ENCODE results near the gene CD58.
"Not testable (repeated sequence)": the region's sequence is repeated elsewhere in the genome, so short reads cannot be mapped to it uniquely, and the experiment has no call there.

Gene CD58

GRCh38 chr1:116569776-116570357 lies 959 bp downstream of the CD58 start:
- DNase-seq: no peak

- no peak for DNase-seq
These were observed 1.5 kb downstream of the CD58 start for GRCh38 chr1:116569381-116569670.

DNA sequence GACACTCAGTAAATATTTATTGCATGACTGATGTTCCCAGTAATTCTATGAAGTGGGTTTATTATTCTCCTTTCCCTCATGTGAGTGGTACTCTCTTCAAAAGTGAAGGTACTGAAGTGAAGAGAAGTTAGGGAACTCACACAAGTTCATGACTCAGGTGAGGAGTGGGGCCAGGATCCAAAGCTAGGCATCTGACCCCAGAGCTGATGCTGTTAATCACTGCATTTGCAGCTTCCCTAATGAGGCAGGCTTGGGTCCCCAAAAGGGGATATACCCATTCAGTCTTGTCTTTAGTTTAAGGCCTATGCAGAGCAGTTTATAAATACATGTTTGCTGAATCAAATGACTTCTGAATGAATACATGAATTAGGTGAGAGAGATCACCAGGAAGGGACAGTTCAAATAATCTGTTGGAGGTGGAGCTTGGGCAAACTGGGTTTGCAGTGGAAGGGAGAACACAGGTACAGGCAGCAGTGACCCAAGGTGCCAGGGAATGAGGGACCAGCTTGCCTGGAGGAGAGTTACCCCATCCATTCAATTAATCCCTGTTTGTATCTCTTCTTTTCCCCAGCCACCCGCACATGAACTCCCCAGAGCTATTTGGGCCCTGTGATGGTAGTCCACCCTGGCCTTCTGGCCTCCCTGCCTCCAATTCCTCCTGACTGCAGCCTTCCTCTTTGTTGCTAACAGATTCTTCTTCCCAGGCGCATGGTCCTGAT lies 2.0 kb downstream of the CD58 start:
- no peak for DNase-seq

GRCh38 chr1:116567790-116568661 lies 2.8 kb downstream of the CD58 start:
- no peak for DNase-seq

GRCh38 chr1:116565222-116565621 lies 5.6 kb downstream of the CD58 start:
- no peak for DNase-seq

DNA sequence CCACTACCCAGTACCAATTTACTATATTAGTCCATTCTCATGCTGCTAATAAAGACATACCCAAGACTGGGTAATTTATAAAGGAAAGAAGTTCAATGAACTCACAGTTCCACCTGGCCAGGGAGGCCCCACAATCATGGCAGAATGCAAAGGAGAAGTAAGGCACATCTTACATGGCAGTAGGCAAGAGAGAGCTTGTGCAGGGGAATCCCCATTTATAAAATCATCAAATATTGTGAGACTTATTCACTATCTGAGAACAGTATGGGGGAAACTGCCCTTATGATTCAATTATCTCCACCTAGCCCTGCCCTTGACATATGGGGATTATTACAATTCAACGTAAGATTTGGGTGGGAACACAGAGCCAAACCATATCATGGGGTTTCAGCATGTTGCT lies 6.4 kb downstream of the CD58 start:
- no peak for DNase-seq

DNA sequence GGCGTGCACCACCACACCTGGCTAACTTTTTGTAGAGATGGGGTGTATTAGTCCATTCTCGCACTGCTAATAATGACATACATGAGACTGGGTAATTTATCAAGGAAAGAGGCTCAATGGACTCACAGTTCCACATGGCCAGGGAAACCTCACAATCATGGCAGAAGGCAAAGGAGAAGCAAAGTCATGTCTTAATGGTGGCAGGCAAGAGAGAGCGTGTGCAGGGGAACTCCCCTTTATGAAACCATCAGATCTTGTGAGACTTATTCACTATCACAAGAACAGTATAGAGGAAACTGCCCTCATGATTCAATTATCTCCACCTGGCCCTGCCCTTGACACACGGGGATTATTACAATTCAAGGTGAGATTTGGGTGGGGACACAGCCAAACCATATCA lies 8.4 kb downstream of the CD58 start:
- DNase-seq: not testable (repeated sequence)

DNA sequence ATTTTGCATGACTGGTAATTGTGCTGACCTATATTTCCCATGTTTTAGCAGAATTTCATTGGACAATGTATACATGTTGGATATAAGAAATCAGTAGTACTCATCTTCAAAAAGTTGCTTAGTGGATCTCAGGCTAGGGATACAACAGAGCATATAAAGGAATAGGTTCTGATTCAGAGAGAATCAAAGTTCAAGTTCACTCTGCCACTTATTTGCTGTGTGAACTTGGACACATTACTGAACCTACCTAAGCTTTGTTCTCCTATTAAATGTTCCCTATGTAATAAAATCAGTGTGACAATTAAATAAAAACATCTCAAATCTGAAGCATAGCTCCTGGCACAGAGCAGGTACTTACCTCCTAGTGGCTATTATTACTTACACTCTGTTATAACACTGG lies 9.3 kb downstream of the CD58 start:
- no peak for DNase-seq

DNA sequence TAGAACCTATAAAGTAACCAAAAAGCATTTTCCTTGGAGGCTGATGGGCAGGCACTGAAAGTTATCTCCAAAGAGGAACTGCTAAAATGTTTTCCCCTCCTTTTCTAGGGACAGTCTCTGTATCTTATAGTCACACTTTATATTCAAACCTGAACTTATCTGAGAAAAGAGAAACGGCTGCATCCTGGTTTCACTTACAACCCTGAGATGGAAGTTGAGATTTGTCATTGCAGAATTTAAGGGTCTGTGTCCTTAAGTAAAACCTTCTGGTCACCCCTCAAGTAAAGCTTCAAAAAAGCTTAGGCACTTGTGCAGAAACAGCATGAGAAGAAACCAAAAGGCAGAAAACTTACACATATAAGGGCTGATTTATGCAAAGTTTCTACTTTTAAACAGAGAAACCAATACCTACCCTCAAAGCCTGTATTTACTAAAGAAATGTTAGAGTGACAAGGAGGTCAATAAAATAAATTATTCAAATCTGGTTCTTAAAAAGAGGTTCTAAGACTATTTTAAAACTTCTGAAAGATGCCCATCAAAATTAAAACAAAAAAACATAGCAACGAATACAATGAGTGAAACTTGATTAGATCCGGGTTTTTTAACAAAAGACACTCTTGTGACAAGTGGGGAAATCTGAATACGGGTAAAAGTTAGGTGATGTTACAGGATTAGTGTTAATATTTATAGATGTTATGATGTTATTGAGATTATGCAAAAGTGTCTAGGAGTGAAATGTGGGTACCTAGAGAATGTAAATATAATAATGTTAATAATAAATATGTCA lies 9.9 kb downstream of the CD58 start:
- DNase-seq: no peak

GRCh38 chr1:116559304-116559761 lies 11.5 kb downstream of the CD58 start:
- no peak for DNase-seq

- no peak for DNase-seq
These were observed 12.3 kb downstream of the CD58 start for GRCh38 chr1:116558571-116558970.

DNA sequence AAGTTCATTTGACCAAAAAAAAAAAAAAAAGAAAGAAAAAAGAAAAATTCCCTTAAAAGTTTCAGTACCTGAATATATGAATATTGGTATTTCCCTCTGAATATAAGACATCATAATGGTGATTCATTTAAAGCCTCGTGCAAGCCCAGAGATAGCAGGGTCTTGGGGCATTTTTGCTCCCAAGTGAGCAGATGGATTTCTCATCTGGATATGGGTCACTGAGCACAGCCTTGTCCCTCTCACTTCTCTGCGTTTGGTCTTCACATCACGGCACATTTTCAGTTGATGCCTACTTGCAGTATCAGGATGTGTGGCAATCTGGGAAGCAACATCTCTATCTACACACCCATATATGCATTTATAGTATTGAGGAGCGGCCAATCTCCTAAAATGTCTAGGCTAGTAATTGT lies 12.7 kb downstream of the CD58 start:
- DNase-seq: no peak

GRCh38 chr1:116557323-116557878 lies 13.4 kb downstream of the CD58 start:
- no peak for DNase-seq

- DNase-seq: no peak
These were observed 14.4 kb downstream of the CD58 start for GRCh38 chr1:116556289-116557006.

- no peak for DNase-seq
These were observed 15.9 kb downstream of the CD58 start for GRCh38 chr1:116554924-116555323.

DNA sequence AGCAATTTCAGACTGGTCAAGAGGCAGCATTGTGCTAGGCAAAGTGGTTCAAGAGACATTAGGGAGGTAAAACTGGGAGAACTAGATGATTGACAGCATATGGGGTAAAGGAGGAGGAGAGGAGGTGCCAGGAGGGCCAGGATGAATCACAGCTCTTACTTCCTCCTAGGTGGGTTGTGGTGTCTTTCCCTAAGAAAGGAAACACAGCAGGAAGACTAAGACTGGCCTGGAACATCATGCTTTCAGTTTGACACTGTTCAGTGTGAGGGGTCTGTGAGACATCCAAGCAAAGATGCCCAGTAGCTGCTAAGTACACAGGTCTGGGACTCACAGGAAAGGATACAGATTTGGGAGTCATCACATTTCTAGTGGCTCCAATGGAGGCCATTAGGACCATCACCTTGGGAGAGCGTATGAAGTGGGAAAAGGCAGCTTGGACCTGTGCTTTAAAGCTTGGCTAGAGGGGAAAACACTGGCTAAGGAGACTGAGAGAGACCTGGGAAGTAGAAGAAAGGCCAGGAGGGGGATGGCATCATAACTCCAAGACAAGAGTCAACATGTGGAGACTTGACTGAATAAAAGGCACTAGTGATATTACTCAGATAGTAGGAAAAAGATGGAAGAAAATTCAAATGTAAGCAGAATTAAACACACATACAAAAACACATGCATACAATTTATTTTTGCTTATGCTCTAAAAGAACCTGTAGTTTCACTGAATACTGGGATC lies 17.3 kb downstream of the CD58 start:
- DNase-seq: no peak

GRCh38 chr1:116546354-116546977 lies 24.4 kb downstream of the CD58 start:
- DNase-seq: no peak

- no peak for DNase-seq
These were observed 25.5 kb downstream of the CD58 start for GRCh38 chr1:116545359-116545705.

- no peak for DNase-seq
These were observed 26.1 kb downstream of the CD58 start for GRCh38 chr1:116544588-116545358.

DNA sequence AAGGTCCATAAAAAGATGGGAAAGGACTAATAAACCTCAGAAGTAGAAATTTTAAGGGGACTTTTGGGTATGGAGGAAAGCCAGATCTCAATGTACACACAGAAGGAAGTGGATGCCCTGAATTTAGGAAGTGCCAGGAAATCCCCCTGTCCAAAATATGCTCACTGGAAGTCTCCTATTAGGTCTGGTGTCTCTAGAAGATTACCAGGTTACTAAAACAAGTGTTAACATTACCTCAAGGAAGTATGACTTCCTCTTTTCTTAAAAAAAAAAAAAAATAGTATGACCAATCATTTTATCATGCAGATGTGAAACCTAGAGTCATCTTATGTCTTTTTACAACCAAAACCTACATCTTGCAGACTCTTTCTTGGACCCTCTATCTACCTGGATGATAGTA lies 30.7 kb downstream of the CD58 start:
- no peak for DNase-seq
